Panc1 (cell line): ENCODE measurements around the gene RPL10A. TPM values are rescaled to one million over a fixed set of nuclear protein-coding genes. Genes with fewer than 3 reads are reported as not detected.

Experiments
- ATAC-seq: fragments of 200-7000 bp; cut with Tn5 transposase; 2 replicates; pipeline ENCODE4 v1.9.1; 2020; ENCODE audit warnings: mild to moderate bottlenecking, moderate library complexity
- BruUV-seq: library from RNA; stranded (reverse); fragments of 400-500 nt; replicated peaks from 2 replicates; lab custom pipeline; 2021; lab: Mats Ljungman, UMichigan
- CTCF ChIA-PET: fragments of 300-600 bp; sonication (Branson Sonifier 250); formaldehyde crosslinking; loops from one replicate; lab custom pipeline; 2022; ENCODE audit warnings: antibody characterized with exemption; lab: Charles Lee
- POLR2A ChIA-PET: fragments of 300-600 bp; sonication (Branson Sonifier 250); formaldehyde crosslinking; loops from one replicate; lab custom pipeline; 2022; ENCODE audit warnings: antibody characterized with exemption; lab: Charles Lee
- DNase-seq: peaks from one replicate; pipeline ENCODE4 v3.0.0-alpha.2; 2010; ENCODE audit warnings: low read depth, low spot score
- H3K27ac ChIP-seq: 2 replicates; pipeline ENCODE4 v1.5.1; 2011; ENCODE audit warnings: mild to moderate bottlenecking, low read length, inconsistent platforms
- H3K27me3 ChIP-seq: fragments of 200-500 bp; sonication (Bioruptor generic); 2 replicates; pipeline ENCODE4 v1.6.0; 2014; ENCODE audit warnings: low read length, inconsistent platforms; ENCODE audit not compliant: control insufficient read depth, insufficient read depth
- H3K36me3 ChIP-seq: fragments of 200-500 bp; sonication (Bioruptor generic); 2 replicates; pipeline ENCODE4 v1.5.1; 2014; ENCODE audit warnings: inconsistent platforms, mild to moderate bottlenecking, low read length, moderate library complexity; ENCODE audit not compliant: control insufficient read depth, insufficient read depth
- H3K4me1 ChIP-seq: 2 replicates; pipeline ENCODE4 v1.5.1; 2011; ENCODE audit warnings: inconsistent platforms, mild to moderate bottlenecking, low read length, moderate library complexity; ENCODE audit not compliant: control insufficient read depth, insufficient read depth
- H3K4me3 ChIP-seq, 2 experiments: 2 replicates each; pipeline ENCODE4 v1.5.1; 2011 to 2012; ENCODE audit warnings: low read depth in 2 of 2, low read length in 2 of 2, mild to moderate bottlenecking in 2 of 2, inconsistent platforms in 1 of 2, moderate library complexity in 1 of 2
- H3K9me3 ChIP-seq: fragments of 200-500 bp; sonication (Bioruptor generic); 2 replicates; pipeline ENCODE4 v1.5.1; 2014; ENCODE audit warnings: low read depth, mild to moderate bottlenecking, inconsistent platforms, low read length, moderate library complexity; ENCODE audit not compliant: control insufficient read depth, insufficient read depth
- POLR2AphosphoS5 ChIP-seq: IDR thresholded peaks from 2 replicates; pipeline ENCODE4 v1.6.1; 2012; ENCODE audit warnings: mild to moderate bottlenecking, low read depth, low read length, moderate library complexity
- SIN3A ChIP-seq: IDR thresholded peaks from 2 replicates; pipeline ENCODE4 v1.6.1; 2012; ENCODE audit warnings: low read depth, mild to moderate bottlenecking, low read length, moderate library complexity, borderline replicate concordance; ENCODE audit not compliant: insufficient read depth
- TCF7L2 ChIP-seq: IDR thresholded peaks from 2 replicates; pipeline ENCODE4 v1.6.1; 2011; ENCODE audit warnings: mild to moderate bottlenecking, low read depth, low read length, inconsistent platforms
- in situ Hi-C: cut with HindIII; loops from 2 replicates; pipeline ENCODE4 v1.10.0; 2016; ENCODE audit warnings: low sequenced_read_pairs, low pct_unique_long_range_greater_than_20kb
- intact Hi-C: fragments of 100-400 bp; cut with micrococcal nuclease; formaldehyde crosslinking; loops from one replicate; pipeline ENCODE4 v1.10.0; 2022; ENCODE audit not compliant: unreplicated experiment
- total RNA-seq: library from RNA; stranded (reverse); gene quantifications from one replicate; pipeline ENCODE4 v1.2.1, GENCODE V29; 2021; ENCODE audit not compliant: unreplicated experiment
- TF ChIP-seq, protein P1 (sequence below): fragments of 450-650 bp; IDR thresholded peaks from 2 replicates; pipeline ENCODE4 v1.5.1; 2017; ENCODE audit warnings: mild to moderate bottlenecking
- TF ChIP-seq, protein P2 (sequence below), 2 experiments: IDR thresholded peaks; 2 replicates each; pipeline ENCODE4 v1.6.1; 2011 to 2012; ENCODE audit warnings: low read depth in 2 of 2, control low read depth in 1 of 2, low read length in 1 of 2, mild to moderate bottlenecking in 1 of 2, moderate library complexity in 1 of 2; ENCODE audit not compliant: insufficient read depth in 1 of 2

RPL10A gene
- total RNA-seq, 1 experiment from 2014 or later = 732 TPM

DNA sequence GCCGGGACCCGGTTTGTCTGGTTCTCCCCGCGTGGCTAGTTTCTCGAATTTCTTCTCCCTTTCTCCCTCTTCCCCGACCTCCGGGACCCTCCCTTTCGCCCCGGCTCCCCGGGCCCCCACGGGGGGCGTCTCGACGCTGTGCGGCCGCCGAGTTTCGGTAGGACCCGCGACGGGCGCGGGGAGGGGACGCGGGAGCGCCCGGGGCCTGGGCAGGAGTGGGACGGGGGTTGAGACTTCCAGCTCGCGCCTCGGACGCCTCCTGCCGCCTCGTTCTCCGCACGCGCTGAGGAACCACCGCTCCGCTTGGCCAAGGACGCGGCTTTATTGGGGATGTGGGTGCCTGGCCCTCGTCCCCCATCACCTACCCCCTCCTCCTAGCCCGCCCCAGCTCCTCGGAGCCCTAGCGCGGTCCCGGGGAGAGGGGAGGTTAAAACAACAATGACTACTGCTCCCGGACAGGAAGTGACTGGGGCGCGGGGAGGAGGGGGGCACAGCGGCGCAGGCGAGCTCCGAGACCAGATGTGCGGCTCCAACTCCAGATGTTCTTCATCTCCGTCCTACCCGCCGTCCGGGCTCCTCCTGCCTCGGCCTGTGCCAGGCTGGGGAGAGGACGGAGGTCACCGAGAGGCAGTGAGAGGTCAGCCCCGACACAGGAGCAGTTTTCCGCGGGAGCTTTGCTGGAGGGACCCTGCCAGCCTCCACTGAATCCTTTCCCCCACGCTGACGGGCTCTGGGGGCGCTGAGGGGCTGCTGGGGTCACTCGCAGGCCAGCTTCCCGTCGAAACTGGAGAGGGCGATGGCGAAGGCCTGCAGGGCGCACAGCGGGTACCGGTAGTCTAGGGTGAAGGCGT, 29.6 kb downstream of the RPL10A start:
- peak overlapping the region; percentile 60 to 70 for H3K4me3 ChIP-seq
- ATAC-seq (peak; percentile 20), DNase-seq (no peak)
- BruUV-seq = no TSS peak
- H3K27me3 ChIP-seq = no peaks in the 10 kb centered on the region
- peak overlapping the region; percentile 82 for H3K27ac ChIP-seq
- peaks cover 4% of the 10 kb centered on the region for H3K4me1 ChIP-seq
- ChIA-PET CTCF (no interaction called here), POLR2A (no interaction called here)
- TF ChIP-seq TCF7L2 (no peak), POLR2AphosphoS5 (no peak), SIN3A (no peak)
- TF ChIP-seq, protein P1, sequence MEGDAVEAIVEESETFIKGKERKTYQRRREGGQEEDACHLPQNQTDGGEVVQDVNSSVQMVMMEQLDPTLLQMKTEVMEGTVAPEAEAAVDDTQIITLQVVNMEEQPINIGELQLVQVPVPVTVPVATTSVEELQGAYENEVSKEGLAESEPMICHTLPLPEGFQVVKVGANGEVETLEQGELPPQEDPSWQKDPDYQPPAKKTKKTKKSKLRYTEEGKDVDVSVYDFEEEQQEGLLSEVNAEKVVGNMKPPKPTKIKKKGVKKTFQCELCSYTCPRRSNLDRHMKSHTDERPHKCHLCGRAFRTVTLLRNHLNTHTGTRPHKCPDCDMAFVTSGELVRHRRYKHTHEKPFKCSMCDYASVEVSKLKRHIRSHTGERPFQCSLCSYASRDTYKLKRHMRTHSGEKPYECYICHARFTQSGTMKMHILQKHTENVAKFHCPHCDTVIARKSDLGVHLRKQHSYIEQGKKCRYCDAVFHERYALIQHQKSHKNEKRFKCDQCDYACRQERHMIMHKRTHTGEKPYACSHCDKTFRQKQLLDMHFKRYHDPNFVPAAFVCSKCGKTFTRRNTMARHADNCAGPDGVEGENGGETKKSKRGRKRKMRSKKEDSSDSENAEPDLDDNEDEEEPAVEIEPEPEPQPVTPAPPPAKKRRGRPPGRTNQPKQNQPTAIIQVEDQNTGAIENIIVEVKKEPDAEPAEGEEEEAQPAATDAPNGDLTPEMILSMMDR = no peak
- TF ChIP-seq, protein P2, sequence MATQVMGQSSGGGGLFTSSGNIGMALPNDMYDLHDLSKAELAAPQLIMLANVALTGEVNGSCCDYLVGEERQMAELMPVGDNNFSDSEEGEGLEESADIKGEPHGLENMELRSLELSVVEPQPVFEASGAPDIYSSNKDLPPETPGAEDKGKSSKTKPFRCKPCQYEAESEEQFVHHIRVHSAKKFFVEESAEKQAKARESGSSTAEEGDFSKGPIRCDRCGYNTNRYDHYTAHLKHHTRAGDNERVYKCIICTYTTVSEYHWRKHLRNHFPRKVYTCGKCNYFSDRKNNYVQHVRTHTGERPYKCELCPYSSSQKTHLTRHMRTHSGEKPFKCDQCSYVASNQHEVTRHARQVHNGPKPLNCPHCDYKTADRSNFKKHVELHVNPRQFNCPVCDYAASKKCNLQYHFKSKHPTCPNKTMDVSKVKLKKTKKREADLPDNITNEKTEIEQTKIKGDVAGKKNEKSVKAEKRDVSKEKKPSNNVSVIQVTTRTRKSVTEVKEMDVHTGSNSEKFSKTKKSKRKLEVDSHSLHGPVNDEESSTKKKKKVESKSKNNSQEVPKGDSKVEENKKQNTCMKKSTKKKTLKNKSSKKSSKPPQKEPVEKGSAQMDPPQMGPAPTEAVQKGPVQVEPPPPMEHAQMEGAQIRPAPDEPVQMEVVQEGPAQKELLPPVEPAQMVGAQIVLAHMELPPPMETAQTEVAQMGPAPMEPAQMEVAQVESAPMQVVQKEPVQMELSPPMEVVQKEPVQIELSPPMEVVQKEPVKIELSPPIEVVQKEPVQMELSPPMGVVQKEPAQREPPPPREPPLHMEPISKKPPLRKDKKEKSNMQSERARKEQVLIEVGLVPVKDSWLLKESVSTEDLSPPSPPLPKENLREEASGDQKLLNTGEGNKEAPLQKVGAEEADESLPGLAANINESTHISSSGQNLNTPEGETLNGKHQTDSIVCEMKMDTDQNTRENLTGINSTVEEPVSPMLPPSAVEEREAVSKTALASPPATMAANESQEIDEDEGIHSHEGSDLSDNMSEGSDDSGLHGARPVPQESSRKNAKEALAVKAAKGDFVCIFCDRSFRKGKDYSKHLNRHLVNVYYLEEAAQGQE (IDR thresholded peaks at IDR 0.05; ENCODE audit: insufficient read depth in 1 of 2, low read depth in 2 of 2, low read length in 1 of 2) = no peak
- intact Hi-C loops (no loop called here), in situ Hi-C loops (no loop called here)
- H3K9me3 ChIP-seq = no peaks in the 10 kb centered on the region
- no peaks in the 10 kb centered on the region; the same call in 1 of the 2 replicates for H3K36me3 ChIP-seq

DNA sequence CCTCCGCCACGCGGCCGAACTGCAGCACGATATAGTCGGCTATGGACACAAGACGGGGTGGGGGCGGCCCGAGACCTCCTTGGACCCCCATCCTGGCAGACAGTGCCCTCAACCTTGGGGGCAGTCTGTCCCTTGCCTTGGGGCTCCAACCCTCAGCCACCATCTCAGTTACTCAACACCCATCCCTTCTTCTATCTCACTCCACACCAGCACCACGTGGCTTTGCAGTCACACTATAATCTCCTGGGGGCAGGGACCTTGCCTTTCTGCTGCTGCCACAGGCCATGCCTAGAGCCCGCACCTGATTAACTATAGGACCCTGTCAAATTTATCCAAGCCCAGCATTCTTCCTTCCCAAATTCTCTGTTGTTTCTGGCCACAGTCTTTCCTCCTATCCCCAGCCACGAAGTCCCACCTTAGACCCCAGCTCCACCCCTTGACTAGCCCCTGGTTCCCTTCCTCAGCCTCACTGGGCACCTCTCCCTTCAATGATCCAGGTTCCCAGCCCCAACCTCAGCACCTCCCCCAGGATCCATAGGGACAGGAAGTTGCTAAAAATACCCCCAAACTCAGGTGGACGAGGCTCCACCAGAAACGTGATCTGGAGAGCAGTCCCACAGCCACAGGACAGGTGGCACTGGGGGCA, 30.3 kb downstream of the RPL10A start:
- Histone ChIP-seq H3K4me1 (peaks cover 4% of the 10 kb centered on the region), H3K4me3 (no peak overlapping the region), H3K36me3 (no peaks in the 10 kb centered on the region; the same call in 1 of the 2 replicates), H3K27ac (no peak overlapping the region), H3K27me3 (no peaks in the 10 kb centered on the region), H3K9me3 (no peaks in the 10 kb centered on the region)
- TF ChIP-seq, protein P1 = no peak
- intact Hi-C loops = no loop called here
- BruUV-seq = no TSS peak
- ATAC-seq = no peak
- ChIA-PET POLR2A (no interaction called here), CTCF (no interaction called here)
- DNase-seq = no peak
- in situ Hi-C loops = no loop called here
